ENCODE data around the gene SASH1.

DNA sequence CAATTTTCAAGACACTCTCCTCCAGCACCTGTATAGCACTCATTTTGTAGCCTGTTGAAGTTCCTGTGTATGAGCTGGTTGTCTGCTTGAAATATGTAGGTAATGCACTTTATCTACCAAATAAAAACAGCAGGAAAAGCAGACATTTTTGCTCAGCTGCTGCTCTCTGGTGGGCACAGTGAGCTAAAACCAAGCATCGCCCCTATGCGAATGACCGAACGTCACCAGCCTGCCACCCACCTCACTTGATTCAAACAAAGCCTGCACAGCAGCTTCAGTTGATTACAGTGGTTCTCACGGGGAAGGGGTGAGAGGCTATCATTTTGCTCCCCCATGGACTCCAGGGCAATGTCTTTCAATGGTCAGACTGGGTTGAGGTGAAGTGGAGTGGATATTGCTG is 185.7 kb downstream of the SASH1 start:
- TF ChIP-seq JUND (IDR thresholded peaks at IDR 0.05), result no peak
- no peak; a peak in 1 of 6 replicates for TF ChIP-seq CTCF (IDR thresholded peaks at IDR 0.05 in 2 of 3, conservative IDR thresholded peaks at IDR 0.05 in 1 of 3; ENCODE audit: borderline replicate concordance in 1 of 3, insufficient read depth in 1 of 3, low read depth in 2 of 3, low read length in 2 of 3)
- no peak for TF ChIP-seq POLR2A (IDR thresholded peaks at IDR 0.05; ENCODE audit: borderline replicate concordance, extremely low read depth, insufficient read depth, insufficient read length)
- no peak for TF ChIP-seq SP1 (IDR thresholded peaks at IDR 0.05; ENCODE audit: low read depth)
- no peak for TF ChIP-seq MAX (IDR thresholded peaks at IDR 0.05)
- no peak for TF ChIP-seq ZNF274 (IDR thresholded peaks at IDR 0.05; ENCODE audit: low read depth, low read length)
- TF ChIP-seq EZH2 (IDR thresholded peaks at IDR 0.05), result no peak
- TF ChIP-seq, protein P1, sequence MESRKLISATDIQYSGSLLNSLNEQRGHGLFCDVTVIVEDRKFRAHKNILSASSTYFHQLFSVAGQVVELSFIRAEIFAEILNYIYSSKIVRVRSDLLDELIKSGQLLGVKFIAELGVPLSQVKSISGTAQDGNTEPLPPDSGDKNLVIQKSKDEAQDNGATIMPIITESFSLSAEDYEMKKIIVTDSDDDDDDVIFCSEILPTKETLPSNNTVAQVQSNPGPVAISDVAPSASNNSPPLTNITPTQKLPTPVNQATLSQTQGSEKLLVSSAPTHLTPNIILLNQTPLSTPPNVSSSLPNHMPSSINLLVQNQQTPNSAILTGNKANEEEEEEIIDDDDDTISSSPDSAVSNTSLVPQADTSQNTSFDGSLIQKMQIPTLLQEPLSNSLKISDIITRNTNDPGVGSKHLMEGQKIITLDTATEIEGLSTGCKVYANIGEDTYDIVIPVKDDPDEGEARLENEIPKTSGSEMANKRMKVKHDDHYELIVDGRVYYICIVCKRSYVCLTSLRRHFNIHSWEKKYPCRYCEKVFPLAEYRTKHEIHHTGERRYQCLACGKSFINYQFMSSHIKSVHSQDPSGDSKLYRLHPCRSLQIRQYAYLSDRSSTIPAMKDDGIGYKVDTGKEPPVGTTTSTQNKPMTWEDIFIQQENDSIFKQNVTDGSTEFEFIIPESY (IDR thresholded peaks at IDR 0.05; ENCODE audit: extremely low read depth, insufficient replicate concordance, low read length), result no peak
- no peak for TF ChIP-seq SIN3A (IDR thresholded peaks at IDR 0.05; ENCODE audit: low read depth)
